Ascending aorta (tissue), 2 donors: ENCODE measurements around the gene ZC3H7B. TPM values are rescaled to one million over a fixed set of nuclear protein-coding genes. Genes with fewer than 3 reads are reported as not detected.

Experiments
- DNase-seq, 2 donors: peaks; one replicate each; pipeline ENCODE4 v3.0.0-alpha.2; 2019; ENCODE audit warnings: low spot score in 2 of 2
- H3K27ac ChIP-seq, 2 donors: fragments of 200-600 bp; sonication (generic); one replicate each; pipeline ENCODE4 v1.5.1; 2016 to 2017; ENCODE audit warnings: mild to moderate bottlenecking in 1 of 2
- H3K27me3 ChIP-seq: fragments of 200-600 bp; sonication (generic); one replicate; pipeline ENCODE4 v1.5.1; 2017
- H3K36me3 ChIP-seq, 2 donors: fragments of 200-600 bp; sonication (generic); one replicate each; pipeline ENCODE4 v1.5.1; 2016
- H3K4me1 ChIP-seq, 2 donors: fragments of 200-600 bp; sonication (generic); one replicate each; pipeline ENCODE4 v1.5.1; 2016 to 2017; ENCODE audit warnings: mild to moderate bottlenecking in 1 of 2
- H3K4me3 ChIP-seq, 2 donors: fragments of 200-600 bp; sonication (generic); one replicate each; pipeline ENCODE4 v1.5.1; 2016 to 2017; ENCODE audit warnings: mild to moderate bottlenecking in 1 of 2
- H3K9me3 ChIP-seq, 2 donors: fragments of 200-600 bp; sonication (generic); one replicate each; pipeline ENCODE4 v1.5.1; 2016
- CTCF ChIP-seq, 3 experiments: fragments of 200-600 bp in 2 of 3; fragments of 450-650 bp in 1 of 3; sonication (generic) in 2 of 3; IDR thresholded peaks; one replicate each; pipeline ENCODE4 v1.5.1; 2016 to 2019; ENCODE audit warnings: antibody characterized with exemption in 3 of 3, mild to moderate bottlenecking in 1 of 3, moderate library complexity in 1 of 3
- intact Hi-C: fragments of 100-400 bp; cut with DNase I; formaldehyde crosslinking; loops from one replicate; pipeline ENCODE4 v1.15.1; 2023
- total RNA-seq: library from RNA; depleted of rRNA; stranded (reverse); fragments of >200 nt; gene quantifications from one replicate; pipeline ENCODE4 v1.1.0, GENCODE V29; 2016

ZC3H7B gene
- total RNA-seq, 1 donor from 2014 or later, result 54.9 TPM

- Histone ChIP-seq H3K36me3 (peaks cover 72 to 89% of the 10 kb centered on the region in 2 donors), H3K9me3 (no peaks in the 10 kb centered on the region), H3K27ac (no peak overlapping the region), H3K4me3 (no peak overlapping the region), H3K4me1 (no peaks in the 10 kb centered on the region), H3K27me3 (no peaks in the 10 kb centered on the region)
- DNase-seq, result no peak
- TF ChIP-seq CTCF (IDR thresholded peaks at IDR 0.05), result no peak
- intact Hi-C loops, result no loop called here
These were observed 44.5 kb downstream of the ZC3H7B start for GRCh38 chr22:41345807-41346335.

- no peak for TF ChIP-seq CTCF (IDR thresholded peaks at IDR 0.05)
- intact Hi-C loops, result no loop called here
- DNase-seq, result no peak
- H3K4me1 ChIP-seq, result no peaks in the 10 kb centered on the region
- peaks cover 81 to 89% of the 10 kb centered on the region in 2 donors for H3K36me3 ChIP-seq
- H3K27me3 ChIP-seq, result no peaks in the 10 kb centered on the region
- no peak overlapping the region for H3K4me3 ChIP-seq
- no peaks in the 10 kb centered on the region for H3K9me3 ChIP-seq
- H3K27ac ChIP-seq, result no peak overlapping the region
These were observed 45.9 kb downstream of the ZC3H7B start for GRCh38 chr22:41347066-41347859.

GRCh38 chr22:41348964-41349484 is 47.7 kb downstream of the ZC3H7B start:
- no peak for DNase-seq
- Histone ChIP-seq H3K4me1 (no peaks in the 10 kb centered on the region), H3K9me3 (no peaks in the 10 kb centered on the region), H3K36me3 (peaks cover 73 to 93% of the 10 kb centered on the region in 2 donors), H3K4me3 (no peak overlapping the region), H3K27me3 (no peaks in the 10 kb centered on the region), H3K27ac (no peak overlapping the region)
- no peak for TF ChIP-seq CTCF (IDR thresholded peaks at IDR 0.05)
- intact Hi-C loops, result no loop called here

- intact Hi-C loops, result no loop called here
- Histone ChIP-seq H3K4me1 (no peaks in the 10 kb centered on the region), H3K27me3 (no peaks in the 10 kb centered on the region), H3K27ac (no peak overlapping the region), H3K4me3 (no peak overlapping the region), H3K36me3 (peaks cover 69 to 93% of the 10 kb centered on the region in 2 donors), H3K9me3 (no peaks in the 10 kb centered on the region)
- TF ChIP-seq CTCF (IDR thresholded peaks at IDR 0.05), result no peak
- no peak for DNase-seq
These were observed 48.8 kb downstream of the ZC3H7B start for GRCh38 chr22:41350087-41350486.

- Histone ChIP-seq H3K27me3 (no peaks in the 10 kb centered on the region), H3K4me3 (no peak overlapping the region), H3K36me3 (peaks cover 70 to 93% of the 10 kb centered on the region in 2 donors), H3K9me3 (no peaks in the 10 kb centered on the region), H3K27ac (no peak overlapping the region), H3K4me1 (no peaks in the 10 kb centered on the region)
- no peak for DNase-seq
- intact Hi-C loops, result no loop called here
- TF ChIP-seq CTCF (IDR thresholded peaks at IDR 0.05), result no peak
These were observed 49.7 kb downstream of the ZC3H7B start for GRCh38 chr22:41351011-41351410.
